Measurements from ENCODE around the gene RP2.

Gene RP2

GRCh38 chrX:46927718-46928117 is 90.9 kb downstream of the RP2 start:
- no peak for TF ChIP-seq CTCF (IDR thresholded peaks at IDR 0.05; ENCODE audit: insufficient read depth, low read depth, low read length, missing control alignments)
- DNase-seq (ENCODE audit: low read depth): no peak
- no peak overlapping the region for H3K4me3 ChIP-seq (ENCODE audit: low read depth, low read length)

- no peak for TF ChIP-seq CTCF (IDR thresholded peaks at IDR 0.05; ENCODE audit: insufficient read depth, low read depth, low read length, missing control alignments)
Measured at GRCh38 chrX:46929439-46930261, 92.8 kb downstream of the RP2 start.

More at GRCh38 chrX:46929439-46930261, 92.8 kb downstream of the RP2 start:
- no peak for DNase-seq (ENCODE audit: low read depth)
- H3K4me3 ChIP-seq (ENCODE audit: low read depth, low read length): no peak overlapping the region

Measured in GM12865 (cell line).